ENCODE measurements around the gene WNT3A. TPM values are rescaled to one million over a fixed set of nuclear protein-coding genes. Genes with fewer than 3 reads are reported as not detected.

Gene WNT3A
- total and polyA plus RNA-seq, 9 of the 15 experiments (the other 6 are each of a cell fraction or from before 2014, with no cell fraction given) = not detected

DNA sequence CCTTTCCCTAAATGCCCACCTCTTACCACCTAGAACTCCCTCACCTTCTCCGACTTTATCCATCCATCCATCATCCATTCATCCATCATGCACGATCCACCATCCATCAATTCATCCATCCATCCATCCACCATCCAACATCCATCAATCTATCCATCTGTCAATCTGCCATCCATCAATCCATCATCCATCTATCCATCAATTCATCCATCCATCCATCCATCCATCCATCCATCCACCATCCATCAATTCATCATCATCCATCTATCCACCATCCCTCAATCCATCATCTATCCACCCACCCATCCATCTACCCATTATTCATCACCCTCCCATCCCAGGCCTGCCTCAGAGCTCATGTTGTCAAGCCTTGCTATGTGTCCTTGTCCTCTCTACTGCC is 34.5 kb downstream of the WNT3A start (continued):
- TF ChIP-seq, protein P1, sequence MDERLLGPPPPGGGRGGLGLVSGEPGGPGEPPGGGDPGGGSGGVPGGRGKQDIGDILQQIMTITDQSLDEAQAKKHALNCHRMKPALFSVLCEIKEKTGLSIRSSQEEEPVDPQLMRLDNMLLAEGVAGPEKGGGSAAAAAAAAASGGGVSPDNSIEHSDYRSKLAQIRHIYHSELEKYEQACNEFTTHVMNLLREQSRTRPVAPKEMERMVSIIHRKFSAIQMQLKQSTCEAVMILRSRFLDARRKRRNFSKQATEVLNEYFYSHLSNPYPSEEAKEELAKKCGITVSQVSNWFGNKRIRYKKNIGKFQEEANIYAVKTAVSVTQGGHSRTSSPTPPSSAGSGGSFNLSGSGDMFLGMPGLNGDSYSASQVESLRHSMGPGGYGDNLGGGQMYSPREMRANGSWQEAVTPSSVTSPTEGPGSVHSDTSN (CRISPR knock-in tag; IDR thresholded peaks at IDR 0.05; ENCODE audit: low read depth) = no peak
- TF ChIP-seq, protein P1 (tag; conservative IDR thresholded peaks at IDR 0.05; ENCODE audit: low read depth) = peak; percentile 88
- TF ChIP-seq ARHGAP35 (IDR thresholded peaks at IDR 0.05; ENCODE audit: partially characterized antibody) = peak; percentile 90

DNA sequence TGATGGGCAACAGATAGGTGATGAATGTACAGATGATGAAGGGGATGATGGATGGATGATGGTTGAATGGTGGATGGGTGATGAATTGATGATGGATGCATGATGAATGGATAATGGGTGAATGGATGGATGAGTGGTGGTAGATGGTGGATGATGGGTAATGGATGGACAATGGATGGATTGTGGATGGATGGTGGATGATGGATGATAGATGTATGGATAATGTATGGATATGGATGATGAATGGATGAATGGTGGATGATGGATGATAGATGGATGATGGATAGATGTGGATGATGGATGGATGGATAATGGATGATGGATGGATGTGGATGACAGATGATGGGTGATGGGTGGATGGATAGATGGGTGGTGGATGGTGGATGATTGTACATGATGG is 35.7 kb downstream of the WNT3A start:
- Histone ChIP-seq H3K9ac (ENCODE audit: insufficient read depth in 1 of 2, low read depth in 2 of 2, low read length in 2 of 2) (no peak overlapping the region), H3K9me1 (ENCODE audit: control insufficient read depth, insufficient read depth, low read length) (peaks cover 4% of the 10 kb centered on the region), H3K27ac (ENCODE audit: extremely low read depth, low read depth, low read length) (no peak overlapping the region), H3K4me1 (replicated peaks in 1 of 2; ENCODE audit: control insufficient read depth in 2 of 2, insufficient read depth in 2 of 2, low read length in 2 of 2) (peaks cover 0 to 12% of the 10 kb centered on the region in 2 experiments; a peak in 2 of 5 replicates), H3K9me3 (replicated peaks; ENCODE audit: control insufficient read depth, insufficient read depth, low read depth, low read length) (no peaks in the 10 kb centered on the region), H3K27me3 (ENCODE audit: control insufficient read depth in 2 of 2, insufficient read depth in 2 of 2, low read length in 2 of 2) (peaks cover 25 to 73% of the 10 kb centered on the region in 2 experiments), H4K20me1 (replicated peaks; ENCODE audit: control insufficient read depth, insufficient read depth, low read length) (peaks cover 7% of the 10 kb centered on the region; the same call in 1 of the 2 replicates), H3K4me3 (no peak overlapping the region), H3K4me2 (ENCODE audit: insufficient read depth, low read length) (no peak overlapping the region), H2AFZ (ENCODE audit: low read depth, low read length) (no peak overlapping the region), H3K36me3 (ENCODE audit: control insufficient read depth, insufficient read depth, low read length) (no peaks in the 10 kb centered on the region), H3K79me2 (ENCODE audit: control insufficient read depth, insufficient read depth, low read length) (no peaks in the 10 kb centered on the region)
- no peak for FAIRE-seq
- no TSS peak for BruUV-seq (replicated peaks)
- CTCF ChIA-PET (ENCODE audit: low intra/inter-chr PET ratio) = no interaction called here
- no peak for DNase-seq (ENCODE audit: extremely low read depth in 1 of 4, low spot score in 3 of 4)
- POLR2A ChIA-PET = no interaction called here
- in situ Hi-C loops (cut with MboI) = no loop called here
- intact Hi-C loops (cut with micrococcal nuclease) = no loop called here
- no peak for ATAC-seq
- TF ChIP-seq ZNF224 (CRISPR knock-in tag; IDR thresholded peaks at IDR 0.05) (no peak), EHMT2 (IDR thresholded peaks at IDR 0.05) (peak; percentile 71; the same call in 1 of the 2 replicates), ILK (tag; IDR thresholded peaks at IDR 0.05; ENCODE audit: borderline replicate concordance, low read depth) (no peak), MEIS2 (IDR thresholded peaks at IDR 0.05; ENCODE audit: partially characterized antibody) (peak; percentile 36), HNRNPUL1 (IDR thresholded peaks at IDR 0.05; ENCODE audit: low read length) (no peak), HDAC1 (IDR thresholded peaks at IDR 0.05) (peak in 1 of 2 experiments; percentile 47; a peak in 1 of 4 replicates), PML (IDR thresholded peaks at IDR 0.05; ENCODE audit: low read length) (no peak), JUNB (CRISPR knock-in tag; conservative IDR thresholded peaks at IDR 0.05) (no peak), ARHGAP35 (IDR thresholded peaks at IDR 0.05; ENCODE audit: partially characterized antibody) (peak; percentile 63), KDM1A (IDR thresholded peaks at IDR 0.05) (peak in 1 of 2 experiments; percentile 49; a peak in 2 of 4 replicates)
- TF ChIP-seq, protein P2, sequence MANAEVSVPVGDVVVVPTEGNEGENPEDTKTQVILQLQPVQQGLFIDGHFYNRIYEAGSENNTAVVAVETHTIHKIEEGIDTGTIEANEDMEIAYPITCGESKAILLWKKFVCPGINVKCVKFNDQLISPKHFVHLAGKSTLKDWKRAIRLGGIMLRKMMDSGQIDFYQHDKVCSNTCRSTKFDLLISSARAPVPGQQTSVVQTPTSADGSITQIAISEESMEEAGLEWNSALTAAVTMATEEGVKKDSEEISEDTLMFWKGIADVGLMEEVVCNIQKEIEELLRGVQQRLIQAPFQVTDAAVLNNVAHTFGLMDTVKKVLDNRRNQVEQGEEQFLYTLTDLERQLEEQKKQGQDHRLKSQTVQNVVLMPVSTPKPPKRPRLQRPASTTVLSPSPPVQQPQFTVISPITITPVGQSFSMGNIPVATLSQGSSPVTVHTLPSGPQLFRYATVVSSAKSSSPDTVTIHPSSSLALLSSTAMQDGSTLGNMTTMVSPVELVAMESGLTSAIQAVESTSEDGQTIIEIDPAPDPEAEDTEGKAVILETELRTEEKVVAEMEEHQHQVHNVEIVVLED (CRISPR knock-in tag; IDR thresholded peaks at IDR 0.05) = no peak
- TF ChIP-seq, protein P3, sequence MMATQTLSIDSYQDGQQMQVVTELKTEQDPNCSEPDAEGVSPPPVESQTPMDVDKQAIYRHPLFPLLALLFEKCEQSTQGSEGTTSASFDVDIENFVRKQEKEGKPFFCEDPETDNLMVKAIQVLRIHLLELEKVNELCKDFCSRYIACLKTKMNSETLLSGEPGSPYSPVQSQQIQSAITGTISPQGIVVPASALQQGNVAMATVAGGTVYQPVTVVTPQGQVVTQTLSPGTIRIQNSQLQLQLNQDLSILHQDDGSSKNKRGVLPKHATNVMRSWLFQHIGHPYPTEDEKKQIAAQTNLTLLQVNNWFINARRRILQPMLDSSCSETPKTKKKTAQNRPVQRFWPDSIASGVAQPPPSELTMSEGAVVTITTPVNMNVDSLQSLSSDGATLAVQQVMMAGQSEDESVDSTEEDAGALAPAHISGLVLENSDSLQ (IDR thresholded peaks at IDR 0.05) = peak; percentile 59
- TF ChIP-seq, protein P1 (CRISPR knock-in tag; IDR thresholded peaks at IDR 0.05; ENCODE audit: low read depth) = no peak
- TF ChIP-seq, protein P1 (tag; conservative IDR thresholded peaks at IDR 0.05; ENCODE audit: low read depth) = peak; percentile 76
